Ureter (tissue), 1 donor: ENCODE measurements around the gene GOSR1. TPM values are rescaled to one million over a fixed set of nuclear protein-coding genes. Genes with fewer than 3 reads are reported as not detected.
"Not testable (repeated sequence)": the region's sequence is repeated elsewhere in the genome, so short reads cannot be mapped to it uniquely, and the experiment has no call there.

Source experiments
- DNase-seq: peaks from one replicate; pipeline ENCODE4 v3.0.0-alpha.2; 2020; ENCODE audit warnings: low spot score
- total RNA-seq: library from RNA; stranded (reverse); gene quantifications from one replicate; pipeline ENCODE4 v1.2.4, GENCODE V29; 2023
- donor health status: DM: yes; HTN: yes; CAD: no.

GOSR1 gene
- total RNA-seq, 1 donor from 2014 or later, result 61.0 TPM

GRCh38 chr17:30561766-30562165 is 84.6 kb downstream of the GOSR1 start:
- not testable (repeated sequence) for DNase-seq

DNA sequence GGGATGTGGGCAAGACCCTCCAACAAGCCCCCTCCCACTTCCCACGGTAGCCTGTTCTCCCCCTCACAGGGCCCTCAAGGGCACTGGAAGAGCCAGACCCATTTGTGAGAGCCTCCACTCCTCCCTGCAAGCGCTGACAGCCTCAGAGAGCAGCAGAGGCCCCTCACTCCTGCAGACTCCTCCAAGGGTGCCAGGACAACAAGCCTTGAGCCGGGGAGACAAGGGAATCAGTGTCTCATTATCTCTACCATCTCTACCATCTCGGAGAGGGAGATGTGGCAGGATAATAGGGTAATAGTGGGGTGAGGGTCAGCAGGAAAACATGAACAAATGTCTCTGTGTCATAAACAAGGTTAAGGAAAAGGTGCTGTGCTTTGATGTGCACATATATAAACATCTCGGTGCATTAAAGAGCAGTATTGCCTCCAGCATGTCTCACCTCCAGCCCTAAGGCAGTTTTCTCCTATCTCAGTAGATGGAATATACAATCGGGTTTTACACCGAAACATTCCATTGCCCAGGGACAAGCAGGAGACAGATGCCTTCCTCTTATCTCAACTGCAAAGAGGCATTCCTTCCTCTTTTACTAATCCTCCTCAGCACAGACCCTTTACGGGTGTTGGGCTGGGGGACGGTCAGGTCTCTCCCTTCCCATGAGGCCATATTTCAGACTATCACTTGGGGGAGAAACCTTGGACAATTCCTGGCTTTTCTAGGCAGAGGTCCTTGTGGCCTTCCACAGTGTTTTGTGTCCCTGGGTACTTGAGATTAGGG is 86.1 kb downstream of the GOSR1 start:
- DNase-seq, result peak; percentile 13

DNA sequence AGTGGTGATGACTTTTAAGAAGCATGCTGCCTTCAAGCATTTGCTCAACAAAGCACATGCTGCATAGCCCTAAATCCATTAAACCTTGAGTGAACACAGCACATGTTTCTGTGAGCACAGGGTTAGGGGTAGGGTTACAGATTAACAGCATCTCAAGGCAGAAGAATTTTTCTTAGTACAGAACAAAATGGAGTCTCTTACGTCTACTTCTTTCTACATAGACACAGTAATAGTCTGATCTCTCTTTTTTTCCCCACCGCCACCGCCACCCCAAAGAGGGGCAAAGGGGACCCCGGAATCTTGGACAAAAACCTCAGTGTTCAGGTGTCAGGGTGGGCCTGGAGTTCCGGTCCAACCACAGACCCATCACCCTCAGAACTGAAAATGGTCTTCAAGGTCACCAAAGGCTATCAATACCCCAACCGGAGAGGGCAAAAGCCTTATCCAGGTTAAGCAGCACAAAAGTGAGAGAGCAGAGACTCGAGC is 86.7 kb downstream of the GOSR1 start:
- not testable (repeated sequence) for DNase-seq

- peak; percentile 10 for DNase-seq
Measured at GRCh38 chr17:30564422-30565072, 87.3 kb downstream of the GOSR1 start.

DNA sequence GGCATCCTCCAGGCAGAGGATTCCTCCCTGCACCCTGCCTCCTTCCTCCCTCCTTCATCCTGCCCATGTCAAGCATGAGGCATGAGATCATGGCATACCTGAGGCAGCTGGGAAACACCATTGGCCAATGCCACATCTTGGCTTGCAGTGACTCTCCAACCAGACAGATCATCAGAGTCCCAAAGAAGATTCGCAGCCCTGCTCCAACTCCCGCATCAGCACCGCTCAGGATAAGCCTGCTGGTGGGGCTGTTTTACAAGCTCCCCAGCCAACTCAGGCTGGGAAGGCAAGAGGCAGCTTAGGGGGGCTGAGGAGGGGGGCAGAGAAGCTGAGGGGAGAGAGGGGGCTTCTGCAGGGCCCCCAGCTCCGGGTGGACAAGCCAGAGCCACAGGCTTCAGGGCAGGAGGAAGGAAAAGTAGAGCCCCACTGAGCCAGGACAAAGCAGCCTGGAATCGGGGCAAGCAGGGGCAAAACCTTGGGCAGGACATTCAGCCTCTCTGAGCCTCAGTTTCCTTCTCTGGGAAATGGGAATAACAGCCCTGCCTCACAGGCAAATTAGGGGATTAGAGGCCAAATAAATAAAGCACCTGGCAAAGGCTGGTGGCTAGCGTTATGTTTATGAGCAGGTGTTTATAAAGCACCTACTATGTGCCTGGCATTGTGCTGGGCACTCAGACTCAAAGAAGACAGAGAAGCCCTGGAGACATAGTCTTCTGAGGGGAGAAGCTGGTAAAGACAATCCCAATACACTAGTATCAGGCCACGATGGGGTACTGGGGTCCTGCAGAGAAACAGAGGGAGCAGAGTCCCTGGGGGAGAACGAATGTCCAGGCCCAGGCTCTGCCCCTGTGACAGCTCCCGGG is 88.1 kb downstream of the GOSR1 start:
- DNase-seq, result peak; percentile 18

GRCh38 chr17:30566104-30566503 is 88.9 kb downstream of the GOSR1 start:
- DNase-seq, result peak; percentile 27

DNA sequence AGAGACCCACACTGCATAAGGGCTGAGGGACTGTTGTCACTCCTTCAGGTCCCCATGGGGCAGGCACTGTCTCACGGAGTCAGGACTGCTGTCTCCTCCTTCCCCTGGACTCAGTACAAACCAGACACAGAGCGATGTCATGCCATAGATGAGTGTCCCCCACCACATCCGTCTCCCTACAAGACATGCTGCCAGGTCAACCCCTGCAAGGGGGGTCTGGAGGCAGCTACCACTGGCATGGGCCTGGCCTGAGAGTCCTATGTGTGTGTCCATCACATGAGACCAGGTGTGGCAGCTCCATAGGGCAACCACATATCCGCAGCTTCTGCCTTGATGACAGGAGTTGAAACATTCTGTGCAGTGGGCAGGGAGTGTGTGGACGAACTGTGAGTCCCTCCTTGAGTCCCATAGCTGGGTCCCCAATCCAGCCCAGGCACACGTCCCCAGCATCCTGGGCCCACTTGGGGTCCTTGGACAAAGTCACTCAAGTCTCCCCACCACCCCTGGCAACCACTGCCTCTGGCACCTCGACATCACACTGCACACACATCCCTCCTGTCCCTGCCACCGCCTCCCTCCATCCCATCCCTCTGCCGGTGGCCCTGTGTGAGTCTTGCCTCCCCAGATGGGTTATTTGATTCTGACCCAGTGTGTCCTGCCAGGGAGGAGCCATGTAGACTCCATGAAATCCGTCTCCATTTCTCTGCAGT is 89.5 kb downstream of the GOSR1 start:
- peak; percentile 39 for DNase-seq

GRCh38 chr17:30567231-30568116 is 90.3 kb downstream of the GOSR1 start:
- peak; percentile 23 for DNase-seq

- DNase-seq, result no peak
Measured at GRCh38 chr17:30568117-30568430, 90.9 kb downstream of the GOSR1 start.

GRCh38 chr17:30569531-30570175 is 92.4 kb downstream of the GOSR1 start:
- not testable (repeated sequence) for DNase-seq

GRCh38 chr17:30570191-30570590 is 93.0 kb downstream of the GOSR1 start:
- peak; percentile 22 for DNase-seq

DNA sequence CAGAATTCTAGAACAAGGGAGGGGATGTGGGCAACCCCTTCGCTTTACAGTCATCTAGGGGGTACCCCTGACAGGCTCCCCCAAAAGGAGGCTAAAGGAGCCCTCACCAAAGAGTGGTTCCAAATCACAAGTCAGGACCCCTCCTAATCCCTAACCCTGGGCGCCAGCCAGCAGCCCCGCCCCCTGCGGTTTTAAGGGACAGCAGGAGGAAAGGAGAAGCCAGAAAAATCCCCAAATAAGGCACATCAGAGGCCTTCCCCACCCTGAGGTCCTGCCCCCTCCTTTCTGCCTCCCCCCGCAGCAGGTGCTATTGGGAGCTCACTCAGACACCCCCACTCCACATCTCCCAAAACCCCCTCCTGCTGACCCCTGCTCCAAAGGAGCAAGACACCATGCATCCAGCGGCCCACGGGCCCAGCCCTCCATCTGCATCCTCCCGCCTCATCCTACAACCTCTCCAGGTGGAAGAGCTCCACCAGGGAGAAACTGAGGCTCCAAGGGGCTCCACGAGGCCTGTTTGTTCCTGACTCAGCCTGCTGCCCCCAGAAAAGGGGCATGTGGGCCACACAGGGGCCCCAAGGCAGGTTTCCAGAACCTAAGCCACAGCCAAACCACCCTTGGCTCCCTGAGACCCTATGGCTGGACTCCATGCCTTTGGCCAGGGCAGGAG is 93.5 kb downstream of the GOSR1 start:
- DNase-seq, result peak; percentile 36

DNA sequence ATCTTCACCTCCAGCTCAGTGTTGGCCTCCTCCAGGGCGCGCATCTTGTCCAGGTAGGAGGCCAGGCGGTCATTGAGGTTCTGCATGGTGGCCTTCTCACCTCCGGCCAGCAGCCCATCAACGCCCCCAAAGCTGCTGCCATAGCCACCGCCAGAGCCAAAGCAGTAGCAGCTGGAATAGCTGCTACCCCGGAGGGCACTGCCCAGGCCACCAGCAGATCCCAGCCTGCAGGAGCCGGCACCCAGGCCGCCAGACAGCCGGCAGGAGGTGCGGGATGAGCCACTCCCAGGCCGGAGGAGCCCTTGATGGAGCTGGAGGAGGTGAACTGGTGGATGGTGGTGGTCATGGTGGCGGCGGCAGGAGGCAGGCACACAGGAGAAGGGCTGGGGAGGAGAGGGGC is 94.2 kb downstream of the GOSR1 start:
- peak; percentile 35 for DNase-seq

DNA sequence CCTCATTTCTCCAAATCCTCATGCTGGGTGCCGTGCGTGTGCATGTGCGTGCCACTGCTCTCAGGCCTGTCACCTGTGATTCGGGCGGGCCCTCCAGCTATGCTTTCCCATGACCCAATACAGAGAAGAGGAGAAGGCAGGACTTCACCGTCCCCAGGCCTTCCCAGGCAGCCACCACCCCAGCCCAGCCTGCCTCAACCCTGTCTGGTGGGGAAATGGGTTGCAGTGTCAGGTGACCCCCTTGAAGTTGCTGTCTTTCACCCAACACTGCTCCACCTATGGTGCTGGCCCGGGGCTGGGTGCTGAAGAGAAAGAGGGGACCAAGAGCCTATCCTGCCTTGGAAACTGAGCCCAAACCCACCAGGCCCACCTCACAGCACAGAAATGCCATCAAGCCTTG is 94.7 kb downstream of the GOSR1 start:
- DNase-seq, result peak; percentile 37

GRCh38 chr17:30572651-30573554 is 95.7 kb downstream of the GOSR1 start:
- peak; percentile 39 for DNase-seq

- peak; percentile 9 for DNase-seq
Measured at GRCh38 chr17:30573603-30574175, 96.5 kb downstream of the GOSR1 start.

DNA sequence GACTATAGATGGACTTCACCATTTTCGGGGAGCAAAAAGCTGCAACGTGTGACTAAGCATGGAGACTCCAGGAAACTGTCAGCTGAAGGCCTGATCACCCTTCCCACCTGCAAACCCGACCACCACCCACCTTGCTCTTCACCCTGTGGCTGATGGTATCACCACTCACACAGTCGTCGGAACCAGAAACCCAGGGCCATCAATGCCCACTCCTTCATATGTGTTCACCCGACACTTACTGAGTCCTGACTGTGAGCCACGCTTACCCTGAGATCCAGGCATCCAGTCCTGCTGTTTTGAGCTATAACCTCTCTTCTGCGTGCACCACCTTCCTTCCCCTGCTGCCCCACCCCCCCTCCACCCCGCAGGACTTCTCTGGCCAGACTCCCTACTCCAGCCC is 97.1 kb downstream of the GOSR1 start:
- DNase-seq, result not testable (repeated sequence)

DNA sequence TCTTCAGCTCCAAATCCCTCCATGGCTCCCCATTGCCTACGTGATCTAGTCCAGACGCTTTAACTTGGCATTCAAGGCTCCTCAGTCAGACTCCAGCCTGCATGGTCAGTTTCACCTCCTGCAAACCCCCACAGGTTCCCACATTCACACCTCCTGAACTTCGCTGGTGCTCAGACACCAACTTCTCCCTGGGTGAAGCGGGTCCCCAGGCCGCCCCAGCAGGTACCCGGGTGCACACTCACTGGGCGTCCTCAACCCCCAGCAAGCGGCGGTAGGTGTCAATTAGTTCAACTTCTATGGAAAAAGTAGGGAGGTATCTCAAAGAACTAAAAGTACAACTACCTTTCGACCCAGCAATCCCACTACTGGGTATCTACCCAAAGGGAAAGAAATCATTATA is 97.6 kb downstream of the GOSR1 start:
- DNase-seq, result peak; percentile 19
